Dedifferentiated amniotic fluid mesenchymal stem cell (primary cell): ENCODE measurements around the gene CCDC106.
A peak's percentile ranks its signal among the peaks of the same experiment; 100 is the strongest.

Experiments used
- DNase-seq: peaks from one replicate; pipeline ENCODE4 v3.0.0-alpha.2; 2016; ENCODE audit errors: extremely low spot score

The CCDC106 gene

DNA sequence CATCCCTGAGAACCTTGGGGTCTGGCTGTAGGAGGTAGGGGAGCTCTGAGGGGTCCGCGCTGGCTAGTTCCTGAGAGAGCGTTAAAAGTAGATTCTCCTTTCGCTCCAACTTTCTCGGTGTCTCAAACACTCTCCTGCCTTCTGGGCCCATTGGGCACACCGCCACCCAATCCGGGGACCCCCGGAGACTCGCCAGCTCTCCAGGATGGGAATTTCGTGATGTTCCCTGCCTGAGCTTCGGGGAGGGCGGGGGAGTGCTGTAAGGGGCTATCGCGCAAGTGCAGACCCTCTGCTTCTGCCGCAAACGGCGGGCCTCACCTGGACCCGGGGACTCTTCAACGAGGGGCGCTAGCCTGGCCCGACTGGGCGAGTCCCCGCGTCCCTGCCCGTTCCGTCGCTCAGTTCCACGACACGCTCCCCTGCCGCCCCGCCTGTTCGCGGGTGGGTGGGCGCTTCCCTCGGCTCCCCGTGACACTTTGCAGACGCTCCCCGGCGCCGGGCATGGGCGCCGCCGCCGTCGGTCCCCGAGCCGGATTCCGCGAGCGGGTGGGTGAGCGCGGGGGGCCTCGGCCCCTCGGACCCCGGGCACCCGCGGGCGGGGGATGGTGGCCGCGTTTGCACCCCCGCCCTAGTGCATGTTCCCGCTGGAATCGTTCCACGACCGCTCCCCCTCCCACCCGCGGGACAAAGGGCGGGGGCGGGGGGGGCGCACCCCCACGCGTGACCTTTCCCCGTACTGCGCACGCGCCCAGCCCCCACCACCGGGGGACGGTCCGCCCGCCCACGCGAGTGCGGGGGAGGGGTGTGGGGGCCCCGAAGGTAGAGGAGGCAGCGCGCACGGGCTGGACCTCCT lies at the start of gene CCDC106:
CCDC106 (plus strand) TSS at position 481 of the 853 bp plus-strand sequence. CDS start 835 bp downstream, outside the sequence.
- peak; percentile 44 for DNase-seq

DNA sequence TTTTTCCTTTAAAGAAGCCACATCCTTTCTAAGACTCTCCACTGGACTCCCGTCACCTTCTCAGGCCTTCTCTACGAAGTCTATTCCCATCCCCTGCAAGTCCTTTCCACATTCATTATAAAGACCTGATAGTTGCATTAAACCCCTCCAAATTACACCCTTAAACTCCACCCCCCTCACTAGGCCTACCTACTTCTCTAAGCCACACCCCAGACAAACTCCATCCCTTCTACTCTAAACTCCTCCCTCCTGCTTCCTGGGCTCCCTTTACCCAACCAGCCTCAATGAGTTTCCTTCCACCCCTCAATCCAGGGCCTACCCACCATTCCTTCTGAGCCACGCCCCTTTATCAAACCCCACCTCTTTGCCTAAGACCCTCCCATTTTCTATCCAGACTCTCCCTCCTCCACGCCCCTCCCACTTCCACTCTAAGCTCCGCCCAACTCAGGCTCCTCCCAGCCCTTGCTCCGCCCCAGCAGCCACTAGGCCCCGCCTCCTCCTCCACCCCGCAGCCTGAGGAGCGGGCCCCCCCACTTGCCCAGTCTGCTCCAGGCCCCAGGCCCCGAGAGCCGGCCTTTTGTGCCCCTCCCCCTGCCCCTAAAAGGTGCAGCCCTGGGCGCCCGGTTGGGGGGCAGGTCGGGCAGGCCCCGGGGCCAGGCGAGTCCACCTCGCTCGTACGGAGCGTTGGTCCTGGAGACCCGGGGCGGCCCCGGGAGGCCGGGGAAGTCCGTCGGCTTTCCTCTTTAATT lies 49.1 kb upstream of the CCDC106 start:
- DNase-seq, result peak; percentile 91

DNA sequence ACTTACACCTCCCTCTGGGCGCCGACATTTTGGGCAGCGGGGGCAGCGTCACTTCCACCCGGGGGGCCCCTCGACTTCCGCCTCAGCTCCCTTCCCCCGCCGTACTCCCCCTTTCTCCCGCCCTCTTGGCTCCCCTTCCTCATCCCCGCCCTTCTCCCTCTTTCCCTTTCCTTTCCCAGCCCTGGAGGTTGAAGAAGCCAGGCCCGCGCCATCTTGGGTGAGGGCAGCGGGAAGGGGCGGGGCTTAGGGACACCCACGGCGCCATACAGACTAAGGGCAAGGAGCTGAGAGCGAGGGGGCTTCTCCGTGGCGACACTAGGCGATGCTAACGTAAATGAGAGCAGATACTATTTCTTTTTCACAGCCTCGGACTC lies 48.6 kb upstream of the CCDC106 start, which contains the start of gene FIZ1:
FIZ1 (minus strand) TSS at position 50 of the 374 bp plus-strand sequence. CDS start 1,652 bp downstream, outside the sequence.
- DNase-seq, result peak; percentile 98

DNA sequence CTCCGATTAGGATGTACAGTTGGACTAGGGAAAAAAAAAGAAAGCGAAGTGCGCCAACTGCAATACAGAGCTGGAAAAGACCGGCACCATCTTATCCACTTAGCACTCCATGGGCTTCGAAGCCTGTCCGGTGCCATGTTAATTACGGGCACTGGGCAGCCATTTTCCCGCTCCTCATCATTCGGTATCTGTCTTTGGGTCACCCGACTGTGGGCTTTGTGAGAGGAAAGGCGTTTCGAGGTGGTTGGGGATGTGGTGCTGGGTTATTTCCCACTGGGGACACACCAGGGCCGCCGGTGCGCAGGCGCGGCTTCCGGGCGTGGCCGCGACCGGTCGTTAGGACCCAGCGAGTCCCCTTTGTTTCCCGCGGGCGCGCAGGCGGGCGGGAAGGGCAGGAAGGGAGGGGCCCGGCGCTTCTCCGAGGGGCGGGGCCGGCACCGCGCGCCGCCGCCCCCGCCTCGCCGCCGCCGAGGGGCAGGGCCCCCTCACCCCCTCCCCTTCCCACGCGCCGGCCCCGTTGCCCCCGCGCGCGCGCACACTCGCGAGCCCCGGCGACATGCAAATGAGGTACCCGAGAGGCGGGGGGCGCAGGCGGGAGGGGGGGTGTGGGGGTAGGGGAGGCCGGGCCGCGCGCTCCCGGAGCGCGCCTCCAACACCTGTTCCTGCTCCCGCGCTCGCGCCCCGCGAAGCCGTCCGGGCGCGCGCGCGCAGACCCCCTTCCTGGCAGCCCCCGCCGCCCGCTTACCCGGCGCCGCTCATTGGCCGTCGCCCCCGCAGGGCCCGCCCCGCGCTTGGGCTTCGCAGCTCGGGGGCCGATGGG lies 48.0 kb upstream of the CCDC106 start, which contains the start of gene ZNF524:
ZNF524 (plus strand) TSS at position 447 of the 820 bp plus-strand sequence. CDS start 1,825 bp downstream, outside the sequence.
- DNase-seq, result peak; percentile 73

DNA sequence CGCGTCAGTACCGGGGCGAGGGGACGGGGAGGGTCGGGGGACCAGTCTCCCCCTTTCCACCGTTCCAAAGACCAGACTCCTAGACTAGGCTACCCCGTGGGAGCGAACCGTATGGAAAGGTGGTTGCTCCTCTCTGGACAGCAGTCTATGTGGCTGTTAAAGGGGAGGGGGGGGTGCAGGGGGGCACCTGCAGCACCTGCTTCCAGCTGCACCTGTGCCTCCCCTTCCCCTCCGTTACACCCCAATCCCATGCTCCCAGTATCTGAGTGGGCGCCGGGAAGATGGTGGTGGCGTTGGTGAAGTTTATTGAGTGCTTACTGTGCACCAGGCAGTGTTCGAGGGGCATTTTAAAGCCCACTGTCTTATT lies 47.4 kb upstream of the CCDC106 start:
- DNase-seq, result no peak

DNA sequence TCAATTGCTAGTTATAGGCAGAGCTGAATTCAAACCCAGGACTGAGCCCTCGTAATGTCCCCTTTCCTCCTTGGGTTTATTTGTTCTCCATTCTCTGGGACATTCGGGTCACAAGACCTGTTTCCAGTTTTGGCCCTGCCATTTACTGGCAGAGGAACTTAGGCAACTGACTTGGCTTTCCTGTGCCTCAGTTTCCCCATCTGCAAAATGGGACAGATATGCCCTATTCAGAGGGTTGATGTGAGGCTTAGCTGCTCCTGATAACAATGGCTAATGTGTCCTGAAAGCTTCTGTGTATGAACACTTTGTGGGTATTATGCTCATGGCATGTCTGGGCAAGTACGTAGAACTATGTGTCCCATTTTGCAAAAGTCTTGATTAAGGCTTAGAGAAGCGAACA lies 46.9 kb upstream of the CCDC106 start:
- DNase-seq, result no peak

DNA sequence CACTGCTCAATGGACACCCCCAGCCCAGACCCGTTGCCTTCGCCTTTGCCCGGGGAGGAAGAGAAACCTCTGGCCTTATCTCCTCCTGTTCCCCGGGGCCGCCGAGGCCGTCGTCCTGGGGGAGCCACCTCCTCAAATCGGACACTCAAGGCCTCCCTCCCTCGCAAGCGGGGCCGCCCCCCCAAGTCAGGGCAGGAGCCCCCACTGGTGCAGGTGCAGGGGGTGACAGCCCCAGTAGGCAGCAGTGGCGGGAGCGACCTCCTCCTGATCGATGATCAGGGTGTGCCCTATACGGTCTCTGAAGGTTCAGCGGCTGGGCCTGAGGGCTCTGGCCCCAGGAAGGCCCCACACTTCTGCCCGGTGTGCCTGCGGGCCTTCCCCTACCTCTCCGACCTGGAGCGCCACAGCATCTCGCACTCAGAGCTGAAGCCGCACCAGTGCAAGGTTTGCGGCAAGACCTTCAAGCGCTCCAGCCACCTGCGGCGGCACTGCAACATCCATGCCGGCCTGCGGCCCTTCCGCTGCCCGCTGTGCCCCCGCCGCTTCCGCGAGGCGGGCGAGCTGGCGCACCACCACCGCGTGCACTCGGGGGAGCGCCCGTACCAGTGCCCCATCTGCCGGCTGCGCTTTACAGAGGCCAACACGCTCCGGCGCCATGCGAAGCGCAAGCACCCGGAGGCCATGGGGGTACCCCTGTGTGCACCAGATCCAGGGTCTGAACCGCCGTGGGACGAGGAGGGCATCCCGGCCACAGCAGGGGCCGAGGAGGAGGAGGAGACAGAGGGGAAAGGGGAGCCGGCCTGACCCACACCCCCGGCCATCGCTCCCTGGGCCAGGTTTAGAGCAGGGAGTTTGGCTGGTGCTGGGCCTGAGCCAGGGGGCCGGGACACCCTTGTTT lies 45.7 kb upstream of the CCDC106 start:
- no peak for DNase-seq

DNA sequence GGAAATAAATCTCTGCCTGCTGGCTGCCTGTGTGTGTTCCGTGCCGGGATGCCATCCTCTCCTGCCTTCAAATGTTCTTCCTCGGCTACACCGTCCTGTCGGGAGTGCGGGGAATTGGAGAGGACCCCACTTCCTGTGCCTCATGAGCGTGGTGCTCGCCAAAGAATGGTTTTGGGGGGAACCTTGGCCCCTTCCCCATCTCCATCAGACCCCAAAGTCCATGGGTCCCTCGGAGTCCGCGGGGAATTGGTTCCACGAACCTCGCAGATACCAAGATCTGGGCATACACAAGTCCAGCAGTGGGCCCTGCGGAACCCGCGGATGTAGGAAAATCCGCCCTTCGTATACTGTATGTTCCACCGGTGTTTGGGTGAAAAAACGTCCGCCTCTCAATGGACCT lies 44.9 kb upstream of the CCDC106 start:
- no peak for DNase-seq

DNA sequence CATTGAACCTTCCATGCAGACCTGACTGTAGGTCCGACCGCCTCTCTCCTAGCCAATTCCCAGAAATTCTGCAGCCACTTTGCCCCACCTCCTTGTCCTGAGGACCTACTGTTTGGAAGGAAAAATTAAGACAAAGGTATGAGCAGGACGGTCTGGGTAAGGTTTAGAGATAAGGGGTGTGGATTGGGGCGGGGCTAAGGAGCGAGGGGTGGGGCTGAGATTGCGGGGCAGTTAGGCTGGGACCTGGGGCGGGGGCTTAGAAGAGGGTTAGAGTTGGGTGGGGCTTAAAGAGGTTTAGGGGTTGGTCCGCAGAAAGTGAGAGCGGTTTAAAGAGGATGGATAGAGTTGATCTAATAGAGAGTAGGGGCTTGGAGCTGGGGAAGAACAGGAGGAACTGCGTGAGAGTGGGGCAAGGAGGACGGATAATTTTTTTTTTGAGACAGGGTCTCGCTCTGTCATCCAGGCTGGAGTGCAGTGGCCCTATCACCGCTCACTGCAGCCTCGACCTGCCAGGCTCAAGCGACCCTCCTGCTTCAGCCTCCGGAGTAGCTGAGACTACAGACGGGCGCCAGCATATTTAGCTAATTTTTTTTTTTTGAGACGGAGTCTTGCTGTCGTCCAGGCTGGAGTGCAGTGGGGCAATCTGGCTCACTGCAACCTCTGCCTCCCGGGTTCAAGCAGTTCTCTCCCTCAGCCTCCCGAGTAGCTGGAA lies 44.3 kb upstream of the CCDC106 start:
- no peak for DNase-seq

DNA sequence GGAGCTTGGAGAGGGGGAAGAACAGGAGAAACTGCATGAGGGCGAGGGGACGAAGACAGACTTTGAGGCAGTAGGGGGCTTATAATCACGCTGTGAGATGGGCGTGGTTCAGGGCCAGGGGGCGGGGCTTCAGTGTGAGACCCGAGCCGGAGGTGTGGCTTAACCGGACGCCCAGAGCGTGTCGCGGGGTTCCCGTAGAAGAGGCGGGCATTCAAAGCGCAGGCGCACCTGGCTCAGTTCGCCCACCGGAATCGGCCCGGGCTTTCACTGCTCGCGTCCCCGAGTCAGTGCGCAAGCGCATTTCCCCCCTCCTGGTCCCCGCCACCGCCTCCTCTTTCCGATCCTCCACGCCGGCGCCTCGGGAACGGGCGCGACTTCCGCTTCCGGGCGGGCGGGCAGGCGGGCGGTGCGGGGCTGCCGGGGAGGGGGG lies 42.8 kb upstream of the CCDC106 start:
- peak; percentile 95 for DNase-seq

DNA sequence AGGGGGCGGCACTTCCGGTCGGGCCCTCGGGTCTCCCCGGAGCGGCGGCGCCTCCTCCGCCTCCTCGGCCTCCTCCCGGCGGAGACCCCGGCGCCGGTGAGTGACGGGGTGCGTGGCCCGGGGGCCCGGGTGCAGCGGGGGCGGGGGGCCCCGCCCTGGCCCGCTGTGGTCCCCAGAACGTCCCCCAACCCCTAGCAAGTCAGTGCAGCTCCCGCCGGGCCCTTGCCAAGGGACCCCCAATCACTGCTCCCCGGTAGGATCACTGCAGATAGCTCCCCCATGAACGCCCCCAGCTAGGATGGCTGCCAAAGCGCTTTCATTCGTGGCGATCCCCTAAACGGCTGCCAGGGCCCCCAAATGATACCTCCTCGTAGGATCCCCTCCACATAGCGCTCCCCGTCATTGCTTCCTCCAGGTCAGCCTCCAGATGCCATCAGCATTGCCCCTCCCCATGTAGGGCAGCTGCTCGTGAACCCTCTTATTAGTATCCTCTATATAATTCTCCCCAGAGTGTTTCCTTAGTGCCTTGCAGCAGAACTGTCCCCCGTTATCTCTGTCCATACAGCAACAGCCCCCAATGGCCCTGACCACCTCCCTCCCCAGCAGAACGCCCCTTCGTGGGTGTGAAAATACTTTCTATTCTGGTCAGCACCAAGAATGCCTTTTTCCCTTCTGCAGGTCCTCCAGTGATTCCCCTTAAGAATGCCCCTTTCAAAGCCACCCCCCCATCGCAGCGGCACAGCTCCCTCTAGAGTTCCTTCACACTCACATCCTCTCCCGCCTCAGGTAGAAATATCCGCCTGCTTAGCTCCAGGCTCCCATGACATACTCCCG lies 42.2 kb upstream of the CCDC106 start, which contains the start of gene ZNF865:
ZNF865 (plus strand) TSS at position 11 of the 834 bp plus-strand sequence. CDS start 7,972 bp downstream, outside the sequence.
- peak; percentile 85 for DNase-seq

DNA sequence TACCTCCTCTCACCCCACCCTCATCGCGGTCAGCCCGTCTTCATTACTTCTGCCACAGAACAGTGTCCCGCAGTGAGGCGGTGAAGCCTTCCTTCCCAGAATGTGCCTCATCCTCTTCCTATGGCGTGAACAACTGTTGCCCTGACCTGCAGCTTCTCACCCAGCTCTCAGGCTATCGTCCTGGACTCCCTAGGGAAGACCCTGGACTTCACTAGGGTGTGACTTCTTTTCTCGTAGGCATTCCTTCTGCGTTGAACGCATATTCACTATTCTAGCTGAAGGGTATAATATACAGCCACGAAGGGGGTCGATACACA lies 41.6 kb upstream of the CCDC106 start:
- no peak for DNase-seq

DNA sequence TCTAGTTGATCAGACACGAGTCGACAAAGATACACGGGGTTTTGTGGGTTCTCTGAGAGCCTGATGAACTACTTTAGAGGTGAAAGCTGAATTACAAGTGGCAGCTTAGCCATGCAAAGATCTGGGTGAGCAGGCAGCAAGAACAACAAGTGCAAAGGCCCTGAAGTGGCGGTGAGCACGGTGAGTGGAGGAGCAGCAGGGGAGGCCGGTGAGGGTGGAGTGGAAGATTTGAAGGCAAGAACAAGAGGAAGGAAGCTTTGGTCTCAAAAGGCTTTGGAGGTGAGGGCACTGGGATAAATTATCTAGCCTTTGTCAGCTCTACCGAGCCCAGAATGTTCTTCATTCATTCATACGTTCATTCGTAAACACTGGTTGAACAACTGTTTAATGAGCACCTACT lies 41.2 kb upstream of the CCDC106 start:
- DNase-seq, result no peak

DNA sequence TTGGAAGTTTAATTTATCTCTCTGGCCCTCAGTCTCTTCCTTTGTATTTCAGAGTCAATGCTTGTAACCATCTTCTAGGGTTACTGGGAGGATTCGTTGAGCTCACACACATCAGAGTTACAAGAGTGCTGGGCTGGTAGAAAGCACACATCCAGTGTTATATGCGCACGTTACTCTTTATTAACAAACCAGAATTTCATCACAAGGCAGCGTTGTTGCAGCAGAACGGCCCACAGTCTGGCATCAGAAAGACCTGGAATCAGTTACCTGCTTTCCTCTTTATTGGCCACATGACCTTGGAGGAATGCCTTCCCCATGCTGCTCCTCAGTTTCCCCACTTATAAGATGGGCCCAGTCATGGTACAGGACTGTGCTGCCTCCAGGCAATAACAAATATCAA lies 38.7 kb upstream of the CCDC106 start:
- DNase-seq, result no peak

DNA sequence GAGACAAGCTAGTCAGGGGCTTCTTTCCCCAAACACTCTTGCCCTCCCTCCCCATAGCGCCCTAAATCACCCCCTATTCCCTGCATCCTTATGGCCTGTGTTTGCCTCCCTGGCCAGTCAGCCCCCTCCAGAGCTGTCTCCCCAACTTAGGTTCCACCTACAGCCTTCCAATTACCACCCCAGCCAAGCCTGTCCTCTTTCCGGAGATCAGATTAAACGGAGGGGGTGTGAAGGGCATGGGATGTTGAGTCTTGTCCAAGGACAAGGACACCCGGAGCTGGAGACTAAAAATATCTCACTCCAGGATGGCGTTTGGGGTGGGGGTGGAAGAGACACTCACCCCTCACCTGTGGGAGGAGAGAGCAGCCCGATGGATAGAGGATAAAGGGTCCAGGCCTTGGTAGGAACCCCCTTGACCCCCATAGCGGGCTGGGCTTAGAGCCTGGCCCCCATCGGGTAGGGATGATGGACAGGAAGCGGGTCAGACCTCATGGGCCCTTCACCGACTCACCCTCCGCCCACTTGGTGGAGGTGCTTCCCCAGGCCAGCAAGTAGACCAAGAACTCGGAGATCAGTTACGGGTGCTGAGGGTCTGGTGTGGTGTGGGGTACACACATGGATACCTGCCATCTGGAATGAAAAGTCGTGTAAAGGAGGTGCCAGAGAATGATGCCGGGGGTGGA lies 36.6 kb upstream of the CCDC106 start:
- DNase-seq, result no peak

DNA sequence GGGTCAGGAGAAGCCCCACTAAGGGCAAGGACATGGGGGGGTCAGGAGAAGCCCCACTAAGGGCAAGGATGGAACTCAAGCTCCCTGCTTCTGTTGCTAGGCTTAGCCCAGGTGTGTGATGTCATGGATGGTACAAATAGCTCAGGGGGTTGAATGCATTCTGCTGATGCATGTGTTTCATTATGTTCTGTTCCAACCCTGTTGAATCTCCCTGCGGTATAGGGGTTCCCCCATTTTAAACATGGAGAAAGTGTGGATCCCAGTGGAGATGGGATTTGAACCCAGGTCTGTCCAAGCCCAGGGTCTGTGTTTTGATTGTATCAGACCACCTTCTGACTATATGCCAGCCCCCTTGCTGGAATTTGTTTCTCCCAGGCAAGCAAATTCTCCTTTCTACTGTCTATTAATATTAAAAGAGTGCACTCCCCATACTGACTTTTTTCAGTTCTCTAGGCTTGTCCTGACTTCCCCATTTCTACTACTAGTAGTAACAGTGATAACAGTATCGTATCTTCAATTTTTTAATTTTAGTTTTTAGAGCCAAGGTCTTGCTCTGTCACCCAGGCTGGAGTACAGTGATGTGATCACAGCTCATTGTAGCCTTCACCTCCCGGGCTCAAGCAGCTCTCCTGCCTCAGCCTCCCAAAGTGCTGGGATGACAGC lies 35.9 kb upstream of the CCDC106 start:
- no peak for DNase-seq

DNA sequence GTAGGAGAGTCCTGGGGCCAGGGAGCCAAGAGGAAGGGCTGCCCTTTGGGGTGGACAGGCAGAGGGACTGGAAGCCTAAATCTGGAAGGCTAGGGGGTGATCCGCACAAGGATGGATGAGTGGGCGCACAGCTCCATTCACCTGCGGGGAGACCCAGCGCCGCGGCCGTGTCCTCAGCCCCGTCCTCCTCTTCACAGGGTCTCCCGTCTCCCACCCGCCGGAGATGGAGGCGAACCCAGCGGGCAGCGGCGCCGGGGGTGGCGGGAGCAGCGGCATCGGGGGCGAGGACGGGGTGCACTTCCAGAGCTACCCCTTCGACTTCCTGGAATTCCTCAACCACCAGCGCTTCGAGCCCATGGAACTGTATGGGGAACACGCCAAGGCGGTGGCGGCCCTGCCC lies 34.6 kb upstream of the CCDC106 start:
- DNase-seq, result no peak
